GM20000 (cell line): Measurements from ENCODE around the gene HOXC10.

Experiments
- DNase-seq: peaks from one replicate; pipeline ENCODE4 v3.0.0; 2012; ENCODE audit warnings: low spot score
- TF ChIP-seq, protein P1 (sequence below): IDR thresholded peaks from 2 replicates; pipeline ENCODE4 v1.5.1; 2012; ENCODE audit warnings: mild to moderate bottlenecking, control low read depth; ENCODE audit errors: extremely low read depth, missing control alignments

The HOXC10 gene

DNA sequence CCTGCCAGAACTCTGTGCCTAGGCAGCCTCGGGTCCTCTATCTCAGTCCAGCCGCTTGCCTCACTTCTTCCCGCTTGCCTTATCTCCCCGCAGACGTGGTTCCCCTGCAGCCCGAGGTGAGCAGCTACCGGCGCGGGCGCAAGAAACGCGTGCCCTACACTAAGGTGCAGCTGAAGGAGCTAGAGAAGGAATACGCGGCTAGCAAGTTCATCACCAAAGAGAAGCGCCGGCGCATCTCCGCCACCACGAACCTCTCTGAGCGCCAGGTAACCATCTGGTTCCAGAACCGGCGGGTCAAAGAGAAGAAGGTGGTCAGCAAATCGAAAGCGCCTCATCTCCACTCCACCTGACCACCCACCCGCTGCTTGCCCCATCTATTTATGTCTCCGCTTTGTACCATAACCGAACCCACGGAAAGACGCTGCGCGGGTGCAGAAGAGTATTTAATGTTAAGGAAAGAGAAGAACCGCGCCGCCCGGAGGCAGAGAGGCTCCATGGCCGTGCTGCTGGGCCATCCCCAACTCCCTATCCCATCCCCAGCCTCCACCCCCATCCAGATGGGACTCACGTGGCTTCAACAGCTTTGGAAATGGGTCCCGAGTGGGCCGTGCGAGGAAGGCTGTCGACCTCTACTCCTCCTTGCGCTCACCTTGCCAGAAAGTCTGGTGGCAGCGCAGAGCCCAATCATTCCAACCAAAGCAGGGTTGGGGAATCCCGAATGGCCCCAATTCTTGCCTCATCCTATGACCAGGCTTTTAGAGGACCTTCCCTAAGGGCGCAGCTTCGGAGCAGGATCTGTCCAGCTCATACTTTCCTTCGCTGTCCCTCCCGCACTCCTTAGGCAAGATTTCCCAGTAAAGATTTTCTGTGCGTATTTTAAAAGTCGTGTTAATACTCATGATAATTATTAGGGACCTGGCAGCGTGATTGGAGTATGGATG lies 39.8 kb upstream of the HOXC10 start:
- no peak for DNase-seq
- TF ChIP-seq, protein P1, sequence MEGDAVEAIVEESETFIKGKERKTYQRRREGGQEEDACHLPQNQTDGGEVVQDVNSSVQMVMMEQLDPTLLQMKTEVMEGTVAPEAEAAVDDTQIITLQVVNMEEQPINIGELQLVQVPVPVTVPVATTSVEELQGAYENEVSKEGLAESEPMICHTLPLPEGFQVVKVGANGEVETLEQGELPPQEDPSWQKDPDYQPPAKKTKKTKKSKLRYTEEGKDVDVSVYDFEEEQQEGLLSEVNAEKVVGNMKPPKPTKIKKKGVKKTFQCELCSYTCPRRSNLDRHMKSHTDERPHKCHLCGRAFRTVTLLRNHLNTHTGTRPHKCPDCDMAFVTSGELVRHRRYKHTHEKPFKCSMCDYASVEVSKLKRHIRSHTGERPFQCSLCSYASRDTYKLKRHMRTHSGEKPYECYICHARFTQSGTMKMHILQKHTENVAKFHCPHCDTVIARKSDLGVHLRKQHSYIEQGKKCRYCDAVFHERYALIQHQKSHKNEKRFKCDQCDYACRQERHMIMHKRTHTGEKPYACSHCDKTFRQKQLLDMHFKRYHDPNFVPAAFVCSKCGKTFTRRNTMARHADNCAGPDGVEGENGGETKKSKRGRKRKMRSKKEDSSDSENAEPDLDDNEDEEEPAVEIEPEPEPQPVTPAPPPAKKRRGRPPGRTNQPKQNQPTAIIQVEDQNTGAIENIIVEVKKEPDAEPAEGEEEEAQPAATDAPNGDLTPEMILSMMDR, result no peak

DNA sequence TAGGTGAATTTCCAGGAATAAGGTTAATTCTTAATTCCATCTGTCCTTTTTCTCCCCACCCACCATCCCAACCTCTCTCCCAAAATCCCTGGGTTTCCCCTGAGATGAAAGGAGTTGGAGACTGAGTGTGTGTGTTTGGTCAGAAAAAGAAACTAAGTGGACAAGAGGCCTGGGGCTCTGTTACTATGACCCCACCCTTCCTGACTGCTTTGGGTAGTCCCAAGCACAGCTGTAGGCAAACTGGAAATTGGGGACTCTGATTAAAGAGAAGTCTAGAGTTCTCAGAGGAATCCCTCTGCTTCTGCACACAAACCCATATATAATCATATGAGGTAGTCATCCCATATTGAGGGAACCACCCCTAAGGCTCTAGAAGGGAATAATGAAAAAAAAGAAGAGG lies 37.2 kb upstream of the HOXC10 start:
- DNase-seq, result no peak
- TF ChIP-seq, protein P1, result no peak

DNA sequence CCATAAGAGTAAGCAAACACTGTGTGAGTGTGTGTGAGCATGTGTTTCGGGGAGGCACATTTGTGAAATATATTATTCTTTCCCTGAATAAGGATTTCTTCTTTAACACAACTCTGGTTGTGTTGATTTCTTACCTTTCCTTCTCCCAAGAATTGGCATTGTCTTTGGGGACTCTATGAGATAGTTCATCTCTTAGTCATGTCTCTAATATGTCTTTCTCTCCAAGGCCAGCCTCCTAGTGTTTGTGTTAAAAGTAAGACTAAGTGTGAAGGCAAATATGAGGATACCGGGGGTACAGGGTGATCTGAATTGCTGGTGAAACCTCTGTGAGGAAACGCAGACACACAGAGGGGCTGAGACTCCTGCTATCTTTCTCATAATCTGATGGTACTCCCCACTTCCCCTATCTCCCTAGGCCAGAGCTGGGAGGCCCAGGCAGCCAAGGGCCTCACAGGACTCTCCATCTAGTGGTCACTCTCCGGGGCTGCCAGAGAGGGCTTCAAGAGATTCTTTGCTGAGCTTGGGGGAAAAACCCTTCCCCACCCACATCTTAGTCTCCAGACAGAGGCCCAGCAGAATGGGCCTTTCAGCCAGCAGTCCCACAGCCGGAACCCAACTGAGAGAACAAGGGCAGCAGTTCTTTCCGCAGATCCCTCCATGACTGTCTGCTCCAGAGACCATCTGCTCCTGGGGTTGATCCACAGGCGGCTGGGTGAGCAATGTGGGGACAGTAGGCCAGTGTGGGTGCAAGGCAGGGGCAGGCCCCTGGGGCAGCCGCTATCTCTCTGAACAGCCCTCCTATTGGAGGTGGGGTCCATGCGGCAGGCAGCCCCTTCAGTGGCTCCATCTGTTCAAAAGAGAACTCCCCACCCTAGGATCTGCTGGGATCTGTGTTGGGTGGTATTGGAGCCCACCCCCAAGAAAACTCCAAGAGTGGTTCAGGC lies 36.0 kb upstream of the HOXC10 start:
- no peak for DNase-seq
- TF ChIP-seq, protein P1, result no peak

DNA sequence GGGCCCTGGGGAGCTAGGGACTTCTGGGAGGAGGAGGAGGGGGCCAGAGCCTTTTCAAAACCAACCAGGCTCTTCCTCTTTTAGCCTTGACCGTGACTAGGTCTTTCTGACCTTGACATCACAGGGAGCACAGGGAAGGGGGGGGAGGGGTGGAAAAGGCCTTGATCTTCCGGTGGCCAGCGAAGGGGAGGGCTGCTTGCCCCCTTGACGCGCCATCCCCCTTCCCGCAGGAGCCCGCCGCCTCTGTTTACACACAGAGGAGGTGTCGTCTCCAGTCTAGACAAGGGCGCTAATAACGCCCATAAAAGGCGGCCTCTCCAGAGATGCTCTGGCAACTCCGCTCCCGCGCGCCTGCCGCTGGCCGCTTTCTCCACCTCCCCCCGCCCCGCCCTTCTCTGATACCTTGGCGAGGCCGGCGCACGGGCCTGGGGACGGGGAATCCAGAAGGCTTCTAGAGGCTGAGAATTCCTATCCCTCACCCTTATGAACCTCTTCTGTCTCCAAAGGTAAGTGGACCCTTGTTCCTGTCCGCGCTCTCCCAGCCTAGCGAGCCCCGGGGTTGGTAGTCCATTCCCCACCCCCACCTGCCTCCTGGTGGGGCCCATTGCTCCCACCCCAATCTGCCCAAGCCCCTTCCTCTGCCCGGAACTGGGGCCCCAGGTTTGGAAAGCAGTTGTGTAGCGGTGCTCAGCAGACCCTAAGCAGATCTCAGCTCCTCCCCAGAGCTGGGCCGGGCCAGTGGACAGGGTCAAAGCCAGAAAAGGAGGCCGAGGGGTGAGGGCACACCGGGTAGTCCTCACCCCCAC lies 35.1 kb upstream of the HOXC10 start:
- TF ChIP-seq, protein P1, result no peak
- DNase-seq, result no peak

DNA sequence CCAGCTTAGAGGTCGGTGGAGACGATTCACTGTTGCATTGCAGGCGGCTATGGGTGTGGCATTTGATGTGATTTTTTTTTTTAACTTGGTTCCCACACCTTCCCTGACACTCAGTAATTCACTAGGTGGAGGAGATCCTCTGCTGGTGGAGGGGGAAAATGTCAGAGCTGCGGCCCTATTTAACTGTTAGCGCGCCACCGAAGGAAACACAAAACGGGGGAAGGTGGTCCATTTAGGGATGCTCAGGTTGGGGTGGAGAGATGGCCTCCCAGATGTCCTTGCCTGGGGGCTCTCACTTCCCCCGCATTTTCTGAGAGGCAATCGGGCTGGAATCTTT lies 34.5 kb upstream of the HOXC10 start:
- no peak for DNase-seq
- TF ChIP-seq, protein P1, result no peak

DNA sequence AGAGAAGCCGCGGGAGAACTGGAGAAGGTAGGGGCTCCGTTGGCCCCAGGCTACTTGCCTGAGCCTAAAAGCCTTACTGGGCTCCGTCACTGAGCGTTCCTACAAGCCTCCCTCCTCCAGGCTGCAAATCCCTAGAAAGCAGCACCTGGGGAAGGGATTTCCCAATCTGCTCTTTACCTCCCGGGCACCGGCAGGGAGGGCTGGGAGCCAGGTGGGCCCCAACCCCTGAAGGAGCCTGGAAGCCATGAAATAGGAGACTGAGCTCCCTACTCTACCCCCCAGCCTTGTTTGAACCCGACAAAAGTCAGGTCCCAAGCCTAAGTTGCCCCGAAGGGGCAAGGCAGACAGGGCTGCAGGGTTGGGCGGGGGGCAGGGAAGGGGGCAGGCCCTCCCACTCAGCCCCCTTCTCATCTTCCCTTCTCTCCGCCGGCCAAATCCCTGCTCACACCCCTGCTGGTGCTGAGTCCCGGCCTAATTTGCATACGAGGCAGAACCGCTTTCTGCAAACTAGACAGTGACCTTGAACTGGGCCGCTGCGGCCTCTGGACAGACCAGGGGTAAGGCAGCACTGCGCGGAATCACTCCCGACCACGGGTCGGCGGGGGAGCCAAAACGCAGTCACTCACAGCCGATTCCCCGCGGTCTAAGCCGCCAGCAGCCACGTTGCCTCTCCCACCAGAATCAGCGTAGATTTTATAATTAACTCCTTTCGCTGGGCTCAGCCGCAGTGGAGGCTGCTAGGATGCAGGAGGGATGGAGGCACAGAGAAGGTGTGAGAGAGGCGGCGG lies 34.0 kb upstream of the HOXC10 start:
- DNase-seq, result no peak
- TF ChIP-seq, protein P1, result no peak
